Uterus (tissue), 2 donors: ENCODE measurements around the gene ANGEL1.

Experiments
- CTCF ChIP-seq, 4 experiments: fragments of 200-600 bp in 2 of 4; fragments of 450-650 bp in 2 of 4; sonication (generic) in 2 of 4; IDR thresholded peaks; one replicate each; pipeline ENCODE4 v1.5.1; 2016 to 2019; ENCODE audit warnings: antibody characterized with exemption in 4 of 4, mild to moderate bottlenecking in 2 of 4, moderate library complexity in 1 of 4
- POLR2A ChIP-seq, 2 donors: fragments of 450-650 bp; IDR thresholded peaks; one replicate each; pipeline ENCODE4 v1.6.1; 2016; ENCODE audit warnings: antibody characterized with exemption in 2 of 2, mild to moderate bottlenecking in 1 of 2, moderate library complexity in 1 of 2

DNA sequence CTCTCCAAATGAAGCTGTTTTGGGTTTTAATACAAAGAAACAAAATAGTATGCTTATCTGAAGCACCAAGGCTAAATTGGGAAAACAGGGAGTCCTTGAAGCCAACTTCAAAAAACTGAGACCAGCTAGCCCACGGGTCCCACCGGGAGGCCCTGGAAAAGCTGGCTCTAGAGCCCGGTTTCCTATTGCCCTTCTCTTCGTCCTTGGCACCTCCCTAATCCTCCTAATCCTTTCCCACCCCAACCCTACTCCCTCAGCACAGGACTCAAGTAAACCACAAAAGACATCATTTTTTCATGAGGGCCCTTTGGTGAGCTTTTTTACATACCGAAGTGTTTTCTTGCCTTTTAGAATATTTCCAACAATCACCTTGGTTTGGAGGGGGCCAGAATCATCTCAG, 24.8 kb upstream of the ANGEL1 start:
- TF ChIP-seq CTCF (IDR thresholded peaks at IDR 0.05), result no peak
- no peak for TF ChIP-seq POLR2A (IDR thresholded peaks at IDR 0.05)
